DMS53 treated with DMSO at 0.1 percent for 48 hours (cell line): ENCODE data around the gene KCNQ1.

Experiments
- DNase-seq: peaks from one replicate; lab custom pipeline; 2025; ENCODE audit not compliant: unreplicated experiment; lab: John Stamatoyannopoulos, UW

Gene KCNQ1

GRCh38 chr11:2507212-2507901, 62.5 kb downstream of the KCNQ1 start:
- no peak for DNase-seq

- DNase-seq = no peak
Measured at GRCh38 chr11:2507945-2508749, 63.3 kb downstream of the KCNQ1 start.

GRCh38 chr11:2508793-2509192, 64.0 kb downstream of the KCNQ1 start:
- DNase-seq = no peak

- DNase-seq = no peak
Measured at GRCh38 chr11:2509481-2510001, 64.7 kb downstream of the KCNQ1 start.

- no peak for DNase-seq
Measured at GRCh38 chr11:2510626-2511402, 66.0 kb downstream of the KCNQ1 start.

- no peak for DNase-seq
Measured at GRCh38 chr11:2511421-2512369, 66.9 kb downstream of the KCNQ1 start.

GRCh38 chr11:2512431-2513407, 67.9 kb downstream of the KCNQ1 start:
- DNase-seq = no peak

- DNase-seq = no peak
Measured at GRCh38 chr11:2513441-2513840, 68.6 kb downstream of the KCNQ1 start.

GRCh38 chr11:2515401-2516275, 70.8 kb downstream of the KCNQ1 start:
- no peak for DNase-seq

GRCh38 chr11:2516276-2517015, 71.6 kb downstream of the KCNQ1 start:
- DNase-seq = no peak

GRCh38 chr11:2517016-2517385, 72.2 kb downstream of the KCNQ1 start:
- DNase-seq = no peak

GRCh38 chr11:2517386-2518064, 72.7 kb downstream of the KCNQ1 start:
- no peak for DNase-seq

- no peak for DNase-seq
Measured at GRCh38 chr11:2518111-2518982, 73.5 kb downstream of the KCNQ1 start.

- DNase-seq = no peak
Measured at GRCh38 chr11:2518983-2519340, 74.2 kb downstream of the KCNQ1 start.

- DNase-seq = no peak
Measured at GRCh38 chr11:2519517-2519861, 74.7 kb downstream of the KCNQ1 start.
